DND-41 (cell line): ENCODE measurements around the gene SPOPL.

Source experiments
- EZH2 ChIP-seq: IDR thresholded peaks from 3 replicates; pipeline ENCODE4 v1.6.1; 2012; ENCODE audit warnings: borderline replicate concordance, low read depth, mild to moderate bottlenecking, moderate library complexity, low read length, inconsistent platforms; ENCODE audit not compliant: severe bottlenecking
- TF ChIP-seq, protein P1 (sequence below): IDR thresholded peaks from 2 replicates; pipeline ENCODE4 v1.5.1; 2012; ENCODE audit warnings: borderline replicate concordance, low read length, moderate library complexity, mild to moderate bottlenecking; ENCODE audit not compliant: poor library complexity, severe bottlenecking; ENCODE audit errors: extremely low read depth

DNA sequence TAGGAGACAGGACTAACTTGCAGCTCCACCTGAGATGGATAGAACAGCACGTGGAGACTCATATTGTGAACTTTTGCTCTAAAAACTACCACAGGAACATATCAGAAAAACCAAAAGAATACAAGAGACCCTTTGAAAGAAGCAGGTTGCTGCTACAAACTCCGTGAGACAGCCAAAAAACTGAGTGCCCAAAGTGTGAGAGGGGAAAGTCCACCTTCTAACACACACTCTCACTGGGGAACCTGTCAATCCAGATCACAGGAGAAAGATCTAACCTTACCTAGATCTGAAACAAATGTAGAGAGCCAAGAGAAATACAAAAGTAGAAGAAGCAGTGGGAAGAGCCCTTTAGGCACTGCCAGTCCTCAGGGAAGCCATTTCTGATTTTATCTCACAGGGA is 46.3 kb upstream of the SPOPL start:
- TF ChIP-seq, protein P1, sequence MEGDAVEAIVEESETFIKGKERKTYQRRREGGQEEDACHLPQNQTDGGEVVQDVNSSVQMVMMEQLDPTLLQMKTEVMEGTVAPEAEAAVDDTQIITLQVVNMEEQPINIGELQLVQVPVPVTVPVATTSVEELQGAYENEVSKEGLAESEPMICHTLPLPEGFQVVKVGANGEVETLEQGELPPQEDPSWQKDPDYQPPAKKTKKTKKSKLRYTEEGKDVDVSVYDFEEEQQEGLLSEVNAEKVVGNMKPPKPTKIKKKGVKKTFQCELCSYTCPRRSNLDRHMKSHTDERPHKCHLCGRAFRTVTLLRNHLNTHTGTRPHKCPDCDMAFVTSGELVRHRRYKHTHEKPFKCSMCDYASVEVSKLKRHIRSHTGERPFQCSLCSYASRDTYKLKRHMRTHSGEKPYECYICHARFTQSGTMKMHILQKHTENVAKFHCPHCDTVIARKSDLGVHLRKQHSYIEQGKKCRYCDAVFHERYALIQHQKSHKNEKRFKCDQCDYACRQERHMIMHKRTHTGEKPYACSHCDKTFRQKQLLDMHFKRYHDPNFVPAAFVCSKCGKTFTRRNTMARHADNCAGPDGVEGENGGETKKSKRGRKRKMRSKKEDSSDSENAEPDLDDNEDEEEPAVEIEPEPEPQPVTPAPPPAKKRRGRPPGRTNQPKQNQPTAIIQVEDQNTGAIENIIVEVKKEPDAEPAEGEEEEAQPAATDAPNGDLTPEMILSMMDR = no peak
- TF ChIP-seq EZH2 = no peak
